ENCODE measurements around the gene FHIT. TPM values are rescaled to one million over a fixed set of nuclear protein-coding genes. Genes with fewer than 3 reads are reported as not detected.

FHIT gene
- total and polyA plus RNA-seq, 7 donors, result 2.4 to 10.2 (median 6.1) TPM

GRCh38 chr3:61081554-61081953, 169.7 kb downstream of the FHIT start:
- Histone ChIP-seq H3K36me3 (no peaks in the 10 kb centered on the region), H3K27ac (no peak overlapping the region), H3K4me1 (no peaks in the 10 kb centered on the region), H3K9me3 (no peaks in the 10 kb centered on the region), H3K4me3 (no peak overlapping the region), H3K27me3 (no peaks in the 10 kb centered on the region)
- 91 to 95% methylated on average over 3 of the region's 3 CpGs for WGBS, 2 donors
- intact Hi-C loops (cut with DNase I), result no loop called here
- TF ChIP-seq EP300 (IDR thresholded peaks at IDR 0.05), result no peak
- no peak for TF ChIP-seq POLR2AphosphoS5 (IDR thresholded peaks at IDR 0.05)
- DNase-seq, result no peak

GRCh38 chr3:61080737-61081445, 170.4 kb downstream of the FHIT start:
- no peaks in the 10 kb centered on the region for H3K27me3 ChIP-seq
- 86 to 89% methylated on average over 5 of the region's 5 CpGs for WGBS, 2 donors
- H3K27ac ChIP-seq, result no peak overlapping the region
- intact Hi-C loops (cut with DNase I), result no loop called here
- H3K36me3 ChIP-seq, result no peaks in the 10 kb centered on the region
- DNase-seq, result no peak
- no peak for TF ChIP-seq POLR2AphosphoS5 (IDR thresholded peaks at IDR 0.05)
- TF ChIP-seq CTCF (IDR thresholded peaks at IDR 0.05), result no peak
- no peak for TF ChIP-seq EP300 (IDR thresholded peaks at IDR 0.05)
- TF ChIP-seq POLR2A (IDR thresholded peaks at IDR 0.05), result no peak
- no peaks in the 10 kb centered on the region for H3K4me1 ChIP-seq
- H3K9me3 ChIP-seq, result no peaks in the 10 kb centered on the region
- no peak overlapping the region for H3K4me3 ChIP-seq

- no peaks in the 10 kb centered on the region for H3K36me3 ChIP-seq
- intact Hi-C loops (cut with DNase I), result no loop called here
- H3K4me1 ChIP-seq, result no peaks in the 10 kb centered on the region
- WGBS, 2 donors, result 81 to 84% methylated on average over 6 of the region's 6 CpGs
- no peaks in the 10 kb centered on the region for H3K9me3 ChIP-seq
- no peak overlapping the region for H3K27ac ChIP-seq
- TF ChIP-seq CTCF (IDR thresholded peaks at IDR 0.05), result no peak
- TF ChIP-seq EP300 (IDR thresholded peaks at IDR 0.05), result no peak
- no peak for TF ChIP-seq POLR2A (IDR thresholded peaks at IDR 0.05)
- TF ChIP-seq POLR2AphosphoS5 (IDR thresholded peaks at IDR 0.05), result no peak
- no peak for DNase-seq
- H3K27me3 ChIP-seq, result no peaks in the 10 kb centered on the region
- no peak overlapping the region for H3K4me3 ChIP-seq
Measured at GRCh38 chr3:61078048-61078752, 173.1 kb downstream of the FHIT start.

- 93 to 94% methylated on average over 1 of the region's 1 CpG for WGBS, 2 donors
- DNase-seq, result no peak
- Histone ChIP-seq H3K9me3 (no peaks in the 10 kb centered on the region), H3K4me1 (no peaks in the 10 kb centered on the region), H3K36me3 (no peaks in the 10 kb centered on the region), H3K4me3 (no peak overlapping the region), H3K27me3 (no peaks in the 10 kb centered on the region), H3K27ac (no peak overlapping the region)
- intact Hi-C loops (cut with DNase I), result no loop called here
- TF ChIP-seq CTCF (IDR thresholded peaks at IDR 0.05) (no peak), EP300 (IDR thresholded peaks at IDR 0.05) (no peak), POLR2A (IDR thresholded peaks at IDR 0.05) (no peak), POLR2AphosphoS5 (IDR thresholded peaks at IDR 0.05) (no peak)
Measured at GRCh38 chr3:61077551-61077950, 173.7 kb downstream of the FHIT start.

- intact Hi-C loops (cut with DNase I), result no loop called here
- Histone ChIP-seq H3K9me3 (no peaks in the 10 kb centered on the region), H3K4me3 (no peak overlapping the region), H3K4me1 (no peaks in the 10 kb centered on the region), H3K36me3 (no peaks in the 10 kb centered on the region), H3K27me3 (no peaks in the 10 kb centered on the region), H3K27ac (no peak overlapping the region)
- no peak for TF ChIP-seq CTCF (IDR thresholded peaks at IDR 0.05)
- DNase-seq, result no peak
- 78 to 82% methylated on average over 3 of the region's 3 CpGs for WGBS, 2 donors
Measured at GRCh38 chr3:61074783-61075182, 176.5 kb downstream of the FHIT start.
